AG04450 (cell line): ENCODE results near the gene DGKE. TPM values are rescaled to one million over a fixed set of nuclear protein-coding genes. Genes with fewer than 3 reads are reported as not detected.

Source experiments
- CTCF ChIA-PET: fragments of 300-600, 350-600 bp; formaldehyde crosslinking; extraction: SDS; loops from one replicate; lab custom pipeline; 2022; ENCODE audit warnings: antibody characterized with exemption, inconsistent platforms; lab: Charles Lee
- POLR2A ChIA-PET: fragments of 350-600 bp; formaldehyde crosslinking; extraction: SDS; loops from one replicate; lab custom pipeline; 2021; ENCODE audit warnings: antibody characterized with exemption, inconsistent platforms; lab: Yijun Ruan, JAX
- DNase-seq: peaks from one replicate; pipeline ENCODE4 v3.0.0-alpha.2; 2011; ENCODE audit warnings: low read depth, low spot score
- H3K27ac ChIP-seq: one replicate; pipeline ENCODE4 v1.5.1; 2012; ENCODE audit warnings: low read depth, low read length, control low read depth
- H3K27me3 ChIP-seq: one replicate; pipeline ENCODE4 v1.6.0; 2012; ENCODE audit warnings: low read length; ENCODE audit not compliant: control insufficient read depth, insufficient read depth
- H3K4me3 ChIP-seq: 2 replicates; pipeline ENCODE4 v1.5.1; 2011; ENCODE audit warnings: mild to moderate bottlenecking, low read depth, low read length, control low read depth
- H3K9me3 ChIP-seq: 2 replicates; pipeline ENCODE4 v1.5.1; 2012; ENCODE audit warnings: low read length; ENCODE audit not compliant: control insufficient read depth, insufficient read depth
- polyA plus RNA-seq: library from polyadenylated mRNA; depleted of rRNA; stranded (reverse); fragments of >200 nt; gene quantifications from 2 replicates; pipeline ENCODE4 v1.2.3, GENCODE V29; 2011
- TF ChIP-seq, protein P1 (sequence below): IDR thresholded peaks from 2 replicates; pipeline ENCODE4 v1.5.1; 2011; ENCODE audit warnings: low read depth, low read length, control low read depth, inconsistent platforms

Gene DGKE
- polyA plus RNA-seq, 1 experiment, result 2.3 TPM

DNA sequence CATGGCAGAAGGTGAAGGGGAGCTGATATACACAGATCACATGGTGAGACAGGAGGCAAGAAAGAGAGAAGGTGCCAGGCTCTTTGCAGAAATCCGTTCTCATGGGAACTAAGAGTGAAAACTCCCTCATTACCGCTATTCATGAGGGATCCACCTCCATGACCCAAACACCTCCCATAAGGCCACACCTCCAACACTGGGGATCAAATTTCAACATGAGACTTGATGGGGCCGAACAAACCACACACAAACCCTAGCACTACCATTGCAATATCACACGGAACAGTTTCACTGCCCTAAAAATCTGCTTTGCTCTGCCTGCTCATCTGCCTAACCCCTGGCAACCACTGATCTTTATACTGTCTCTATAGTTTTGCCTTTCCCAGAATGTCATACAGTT lies 35.0 kb upstream of the DGKE start:
- CTCF ChIA-PET, result interaction anchor here (1.1 kb wide), 1 partner anchor 12 kb away, joined by 5 read pairs; no protein-coding TSS in a partner anchor
- TF ChIP-seq, protein P1, sequence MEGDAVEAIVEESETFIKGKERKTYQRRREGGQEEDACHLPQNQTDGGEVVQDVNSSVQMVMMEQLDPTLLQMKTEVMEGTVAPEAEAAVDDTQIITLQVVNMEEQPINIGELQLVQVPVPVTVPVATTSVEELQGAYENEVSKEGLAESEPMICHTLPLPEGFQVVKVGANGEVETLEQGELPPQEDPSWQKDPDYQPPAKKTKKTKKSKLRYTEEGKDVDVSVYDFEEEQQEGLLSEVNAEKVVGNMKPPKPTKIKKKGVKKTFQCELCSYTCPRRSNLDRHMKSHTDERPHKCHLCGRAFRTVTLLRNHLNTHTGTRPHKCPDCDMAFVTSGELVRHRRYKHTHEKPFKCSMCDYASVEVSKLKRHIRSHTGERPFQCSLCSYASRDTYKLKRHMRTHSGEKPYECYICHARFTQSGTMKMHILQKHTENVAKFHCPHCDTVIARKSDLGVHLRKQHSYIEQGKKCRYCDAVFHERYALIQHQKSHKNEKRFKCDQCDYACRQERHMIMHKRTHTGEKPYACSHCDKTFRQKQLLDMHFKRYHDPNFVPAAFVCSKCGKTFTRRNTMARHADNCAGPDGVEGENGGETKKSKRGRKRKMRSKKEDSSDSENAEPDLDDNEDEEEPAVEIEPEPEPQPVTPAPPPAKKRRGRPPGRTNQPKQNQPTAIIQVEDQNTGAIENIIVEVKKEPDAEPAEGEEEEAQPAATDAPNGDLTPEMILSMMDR, result no peak

DNA sequence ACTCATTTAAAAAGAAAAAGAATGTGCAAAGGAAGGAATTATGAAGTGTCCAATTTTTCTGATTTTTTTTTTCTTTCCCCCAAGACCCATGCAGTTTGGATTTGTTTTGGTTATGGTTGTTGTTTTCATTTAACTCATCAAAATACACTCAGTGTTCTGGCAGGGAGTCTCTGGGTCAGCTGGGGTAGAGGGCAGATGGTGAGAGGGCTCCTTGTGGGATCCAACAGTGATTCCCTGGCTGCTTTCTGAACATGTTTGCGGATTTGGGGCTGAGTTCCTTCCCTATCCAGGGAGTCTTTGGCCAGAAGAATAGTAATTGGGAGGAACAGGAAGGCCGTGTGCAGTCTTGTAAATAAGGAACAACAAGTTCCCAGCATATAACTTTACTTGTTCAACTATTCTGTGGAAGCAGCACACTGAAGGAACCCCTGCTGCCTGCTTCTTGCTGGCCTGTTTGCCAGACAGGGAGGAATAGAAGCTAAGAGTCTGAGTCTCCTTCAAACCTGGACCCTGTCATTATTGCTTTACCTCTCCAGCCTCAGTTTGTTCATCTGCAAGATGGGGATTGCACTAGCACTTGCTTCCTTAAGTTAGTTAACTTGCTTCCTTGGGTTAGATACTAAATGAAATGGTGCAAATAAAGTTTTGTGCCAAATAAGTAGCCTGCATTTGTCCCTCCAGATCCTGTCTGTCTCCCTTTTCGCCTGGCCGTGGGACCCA lies 32.3 kb upstream of the DGKE start:
- no peak overlapping the region for H3K4me3 ChIP-seq
- H3K27ac ChIP-seq, result no peak overlapping the region
- ChIA-PET POLR2A (no interaction called here), CTCF (interaction anchor here (1.4 to 1.8 kb wide), 2 partner anchors 17 to 18 kb away, joined by 5 read pairs; no protein-coding TSS in a partner anchor)
- H3K9me3 ChIP-seq, result no peaks in the 10 kb centered on the region
- TF ChIP-seq, protein P1, result no peak
- no peak for DNase-seq
- no peaks in the 10 kb centered on the region for H3K27me3 ChIP-seq

More for the DNA sequence above, 35.0 kb upstream of the DGKE start:
- H3K27me3 ChIP-seq, result peaks cover 8% of the 10 kb centered on the region
- POLR2A ChIA-PET, result no interaction called here
- no peaks in the 10 kb centered on the region for H3K9me3 ChIP-seq
- no peak overlapping the region for H3K4me3 ChIP-seq
- DNase-seq, result no peak
- H3K27ac ChIP-seq, result no peak overlapping the region

DNA sequence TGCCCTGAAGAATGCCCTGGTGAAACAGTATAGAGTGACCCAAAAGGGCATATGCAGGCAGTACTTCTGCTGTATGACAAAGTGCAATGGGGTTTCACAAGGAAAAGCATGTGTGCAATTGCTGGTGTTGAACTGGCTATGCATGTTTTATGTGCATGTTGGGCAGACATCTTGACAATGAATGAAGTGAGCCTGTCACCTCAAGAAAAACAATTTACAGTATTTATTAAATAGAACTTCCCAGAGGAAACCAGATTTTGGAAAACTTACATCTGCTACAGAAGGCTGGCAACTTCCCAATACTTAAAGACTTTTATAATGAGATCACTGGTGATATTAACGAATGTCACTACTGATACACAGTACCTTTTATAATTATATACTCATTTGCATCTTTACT lies 30.9 kb upstream of the DGKE start:
- POLR2A ChIA-PET, result no interaction called here
- Histone ChIP-seq H3K27me3 (no peaks in the 10 kb centered on the region), H3K4me3 (no peak overlapping the region), H3K27ac (no peak overlapping the region), H3K9me3 (no peaks in the 10 kb centered on the region)
- CTCF ChIA-PET, result interaction anchor here (1.8 kb wide), 1 partner anchor 16 kb away, joined by 5 read pairs; no protein-coding TSS in a partner anchor
- DNase-seq, result no peak
- TF ChIP-seq, protein P1, result no peak

DNA sequence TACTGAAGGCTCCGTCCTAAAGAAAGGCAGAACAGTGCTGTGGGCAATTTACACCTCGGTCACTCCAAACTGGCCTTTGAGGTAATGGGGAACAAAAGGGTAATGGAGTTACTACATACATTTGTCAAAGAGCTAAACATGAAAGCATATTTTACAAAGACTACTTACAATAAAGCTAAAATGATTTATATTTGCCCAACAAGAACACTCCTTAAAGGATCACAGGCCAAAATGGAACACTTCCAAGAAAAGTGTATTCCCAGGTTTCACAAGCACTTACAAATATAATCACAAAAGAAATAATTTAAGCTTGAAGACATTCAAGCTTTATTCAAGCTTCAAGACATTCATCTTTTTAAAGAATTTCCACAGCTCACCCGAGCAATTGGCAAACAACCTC lies 29.5 kb upstream of the DGKE start:
- no peak overlapping the region for H3K27ac ChIP-seq
- ChIA-PET CTCF (interaction anchor here (0.8 to 1.3 kb wide), 5 partner anchors 14 to 89 kb away, joined by 3 to 8 read pairs (median 4); no protein-coding TSS in a partner anchor), POLR2A (no interaction called here)
- H3K9me3 ChIP-seq, result no peaks in the 10 kb centered on the region
- no peaks in the 10 kb centered on the region for H3K27me3 ChIP-seq
- DNase-seq, result no peak
- TF ChIP-seq, protein P1, result no peak
- no peak overlapping the region for H3K4me3 ChIP-seq

DNA sequence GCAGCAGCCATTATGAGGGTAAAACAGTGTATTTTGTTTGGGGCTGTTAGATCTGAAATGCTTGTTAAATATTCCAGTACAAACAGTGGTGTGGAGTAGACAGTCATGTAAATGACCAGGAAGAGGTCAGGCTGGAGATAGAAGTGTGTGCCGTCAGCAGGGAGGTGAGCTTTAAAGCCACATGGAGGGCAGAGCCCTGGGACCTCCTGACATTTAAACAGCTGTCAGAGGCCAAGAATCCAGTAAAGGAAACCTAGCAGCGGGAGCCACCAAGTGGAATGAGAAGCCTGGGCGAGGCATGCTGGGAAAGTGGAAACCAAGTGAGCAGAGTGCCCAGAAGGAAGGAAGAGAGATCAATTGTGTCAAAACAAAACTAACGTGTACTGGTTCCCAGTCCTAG lies 27.0 kb upstream of the DGKE start:
- Histone ChIP-seq H3K9me3 (no peaks in the 10 kb centered on the region), H3K27me3 (no peaks in the 10 kb centered on the region), H3K4me3 (no peak overlapping the region), H3K27ac (no peak overlapping the region)
- ChIA-PET POLR2A (no interaction called here), CTCF (interaction anchor here (2.2 kb wide), 1 partner anchor 13 kb away, joined by 17 read pairs; no protein-coding TSS in a partner anchor)
- TF ChIP-seq, protein P1, result no peak
- no peak for DNase-seq
